ENCODE data around the gene TPK1. TPM values are rescaled to one million over a fixed set of nuclear protein-coding genes. Genes with fewer than 3 reads are reported as not detected.
"Not testable (repeated sequence)": the region's sequence is repeated elsewhere in the genome, so short reads cannot be mapped to it uniquely, and the experiment has no call there.

The TPK1 gene
- polyA plus RNA-seq, 3 donors: 1.4 to 10.5 (median 3.0) TPM

DNA sequence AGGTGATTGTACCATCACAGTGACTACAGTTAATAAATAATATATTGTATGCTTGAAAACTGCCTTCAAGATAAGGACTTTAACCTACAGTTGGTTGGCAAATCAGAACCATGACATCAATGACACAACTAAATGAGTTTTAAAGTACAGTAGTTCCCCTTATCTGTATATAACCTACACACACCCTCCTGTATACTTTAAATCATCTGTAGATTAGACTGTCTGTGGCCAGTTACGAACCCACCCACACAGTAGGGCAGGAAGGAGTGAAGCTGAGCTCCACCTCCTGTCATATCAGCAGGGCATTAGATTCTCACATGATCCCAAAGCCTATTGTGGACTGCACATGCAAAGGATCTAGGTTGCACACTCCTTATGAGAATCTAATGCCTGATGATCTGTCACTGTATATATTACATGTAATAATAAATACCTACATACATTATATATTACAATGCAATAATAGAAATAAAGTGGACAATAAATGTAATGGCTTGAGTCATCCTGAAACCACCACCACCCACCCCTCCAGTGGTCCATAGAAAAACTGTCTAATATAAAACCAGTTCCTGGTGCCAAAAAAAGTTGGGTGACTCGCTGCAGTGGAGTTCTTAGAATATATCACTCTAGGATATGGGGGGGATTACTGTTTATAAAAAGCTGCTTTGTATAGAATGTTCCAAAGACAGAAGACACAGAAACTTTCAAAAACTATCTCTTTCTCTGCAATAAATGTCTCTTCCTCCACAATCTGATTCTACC is 5.6 kb downstream of the TPK1 start:
- 75 to 88% (median 85%) methylated on average over 2 of the region's 2 CpGs for WGBS, 3 donors
- no peak overlapping the region for H3K27ac ChIP-seq (ENCODE audit: low read depth, low read length)

DNA sequence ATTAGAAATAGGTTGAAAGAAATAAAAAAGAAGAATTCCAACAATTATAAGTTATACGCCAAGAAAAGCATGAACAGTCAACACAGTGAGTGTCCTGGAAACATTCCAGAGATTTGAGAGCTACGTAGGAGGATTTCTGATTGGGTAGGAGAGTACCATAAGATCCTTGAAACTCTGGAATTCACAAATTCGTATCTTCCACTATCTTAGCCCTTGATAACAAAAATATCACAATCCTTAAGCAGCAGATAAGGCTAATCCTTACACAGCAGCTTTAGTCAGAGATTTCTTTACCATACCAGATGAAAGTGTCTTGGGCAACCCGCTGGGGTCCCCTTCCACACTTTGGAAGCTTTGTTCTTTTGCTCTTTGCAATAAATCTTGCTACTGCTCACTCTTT is 8.2 kb downstream of the TPK1 start:
- 56 to 65% (median 60%) methylated on average over 4 of the region's 4 CpGs for WGBS, 3 donors
- H3K27ac ChIP-seq (ENCODE audit: low read depth, low read length): no peak overlapping the region

GRCh38 chr7:144826208-144826607 is 9.6 kb downstream of the TPK1 start:
- no peak overlapping the region for H3K27ac ChIP-seq (ENCODE audit: low read depth, low read length)

DNA sequence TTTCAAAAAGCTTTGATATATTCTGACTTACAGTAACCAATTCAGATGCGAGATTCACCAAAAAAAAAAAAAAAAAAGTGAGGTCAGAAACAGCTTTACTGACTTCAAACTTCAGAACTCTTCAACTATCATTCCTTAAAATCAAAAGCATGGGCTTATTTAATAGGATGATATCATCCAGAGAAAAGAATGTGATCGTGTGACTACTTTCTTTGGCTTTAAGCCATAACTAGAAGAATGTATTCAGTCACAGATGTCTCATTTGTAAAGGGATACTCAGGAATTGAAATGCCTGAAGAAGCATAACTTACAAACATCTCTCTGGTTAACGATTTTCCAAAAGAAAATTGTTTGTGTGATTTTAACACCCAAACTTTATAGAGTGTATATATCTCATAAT is 11.5 kb downstream of the TPK1 start:
- 50 to 63% (median 58%) methylated on average over 3 of the region's 3 CpGs for WGBS, 3 donors
- H3K27ac ChIP-seq (ENCODE audit: low read depth, low read length): no peak overlapping the region

GRCh38 chr7:144822223-144822622 is 13.6 kb downstream of the TPK1 start:
- WGBS, 3 donors: 50 to 89% (median 83%) methylated on average over 3 of the region's 3 CpGs

DNA sequence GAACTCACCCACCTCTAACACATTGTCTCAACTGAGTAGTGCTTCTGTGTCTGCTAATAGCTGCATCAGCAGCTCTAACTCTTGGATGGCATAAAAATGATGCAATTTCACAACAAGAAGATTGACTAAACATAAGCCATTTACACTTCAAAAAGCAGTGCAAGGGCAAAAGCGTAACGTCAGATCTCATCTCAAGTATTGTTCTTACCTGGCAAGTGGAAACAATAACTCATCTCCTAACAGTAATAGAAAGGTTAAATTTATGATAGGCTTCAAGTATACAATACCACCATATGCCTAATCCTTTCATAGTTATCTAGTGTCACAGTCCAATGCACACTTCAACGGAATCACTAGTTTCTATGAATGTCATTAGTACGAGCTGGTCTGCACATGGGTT is 14.8 kb downstream of the TPK1 start:
- WGBS, 3 donors: 87 to 92% (median 88%) methylated on average over 4 of the region's 4 CpGs
- H3K27ac ChIP-seq (ENCODE audit: low read depth, low read length): no peak overlapping the region

More at GRCh38 chr7:144822223-144822622, 13.6 kb downstream of the TPK1 start:
- no peak overlapping the region for H3K27ac ChIP-seq (ENCODE audit: low read depth, low read length)

- H3K27ac ChIP-seq (ENCODE audit: low read depth, low read length): no peak overlapping the region
These were observed 15.3 kb downstream of the TPK1 start for GRCh38 chr7:144820552-144820951.

DNA sequence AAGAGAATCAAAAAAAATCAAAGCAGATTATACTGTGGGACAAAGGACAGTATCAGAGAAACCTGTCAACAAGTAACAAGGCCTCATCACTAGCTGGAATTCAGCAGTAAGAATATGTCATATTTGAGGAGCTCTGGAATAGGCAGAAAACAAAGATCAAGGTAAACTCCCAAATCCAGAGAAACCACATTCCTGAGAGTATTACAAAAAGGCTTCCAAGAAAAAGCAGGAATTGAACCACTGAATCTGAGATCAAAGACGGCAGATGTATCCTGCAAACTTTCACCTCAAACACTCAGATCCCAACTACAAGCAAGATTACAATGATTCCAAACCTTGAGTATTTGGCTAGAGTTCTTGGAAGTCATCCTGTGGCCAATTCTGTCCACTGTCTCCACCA is 16.3 kb downstream of the TPK1 start:
- WGBS, 3 donors: 88 to 94% (median 90%) methylated on average over 1 of the region's 1 CpG
- H3K27ac ChIP-seq (ENCODE audit: low read depth, low read length): no peak overlapping the region

GRCh38 chr7:144818511-144818910 is 17.3 kb downstream of the TPK1 start:
- no peak overlapping the region for H3K27ac ChIP-seq (ENCODE audit: low read depth, low read length)
- WGBS, 3 donors: 59 to 63% (median 60%) methylated on average over 4 of the region's 4 CpGs

DNA sequence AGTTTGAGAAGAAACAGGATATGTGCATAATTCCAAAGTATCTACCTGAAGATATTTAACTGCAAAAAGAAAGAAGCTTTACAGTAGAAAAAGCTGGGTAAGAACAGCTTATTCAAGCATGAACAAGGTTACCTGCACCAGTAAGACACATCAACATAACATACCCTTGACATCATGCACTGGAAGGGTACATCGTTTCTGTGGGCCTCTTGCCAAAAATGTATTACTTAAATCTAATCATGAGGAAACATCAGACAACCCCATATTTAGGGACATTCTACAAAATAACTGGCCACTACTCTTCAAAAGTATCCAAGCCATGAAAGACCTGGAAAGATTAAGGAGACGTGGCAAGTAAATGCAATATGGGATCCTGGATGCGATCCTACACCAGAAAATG is 18.9 kb downstream of the TPK1 start:
- 71 to 83% (median 71%) methylated on average over 3 of the region's 3 CpGs for WGBS, 3 donors
- no peak overlapping the region for H3K27ac ChIP-seq (ENCODE audit: low read depth, low read length)

DNA sequence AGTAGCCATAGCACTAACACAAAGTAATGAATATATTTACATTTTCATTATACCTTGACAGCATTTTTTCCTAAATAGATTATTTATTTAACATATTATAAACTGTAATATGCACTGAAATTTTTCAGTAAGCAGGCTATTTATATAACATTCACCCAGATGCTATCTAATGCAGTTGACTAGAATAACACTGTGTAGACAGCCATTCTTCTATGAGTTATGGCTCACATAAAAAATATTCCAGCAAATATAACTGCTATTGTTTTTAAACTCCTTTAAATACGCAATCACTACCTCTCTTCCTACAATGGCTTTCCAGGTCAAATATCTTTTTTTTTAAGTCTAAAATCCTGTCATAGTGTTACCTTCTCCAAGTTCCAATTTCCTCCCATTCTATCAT is 21.6 kb downstream of the TPK1 start:
- no peak overlapping the region for H3K27ac ChIP-seq (ENCODE audit: low read depth, low read length)
- WGBS, 3 donors: 84 to 93% (median 92%) methylated on average over 1 of the region's 1 CpG

GRCh38 chr7:144812379-144813283 is 23.2 kb downstream of the TPK1 start:
- 54 to 81% (median 61%) methylated on average over 5 of the region's 5 CpGs for WGBS, 3 donors

GRCh38 chr7:144805627-144806239 is 30.1 kb downstream of the TPK1 start:
- 90 to 95% (median 93%) methylated on average over 5 of the region's 5 CpGs for WGBS, 3 donors
- H3K27ac ChIP-seq (ENCODE audit: low read depth, low read length): no peak overlapping the region

More at GRCh38 chr7:144812379-144813283, 23.2 kb downstream of the TPK1 start:
- no peak overlapping the region for H3K27ac ChIP-seq (ENCODE audit: low read depth, low read length)

DNA sequence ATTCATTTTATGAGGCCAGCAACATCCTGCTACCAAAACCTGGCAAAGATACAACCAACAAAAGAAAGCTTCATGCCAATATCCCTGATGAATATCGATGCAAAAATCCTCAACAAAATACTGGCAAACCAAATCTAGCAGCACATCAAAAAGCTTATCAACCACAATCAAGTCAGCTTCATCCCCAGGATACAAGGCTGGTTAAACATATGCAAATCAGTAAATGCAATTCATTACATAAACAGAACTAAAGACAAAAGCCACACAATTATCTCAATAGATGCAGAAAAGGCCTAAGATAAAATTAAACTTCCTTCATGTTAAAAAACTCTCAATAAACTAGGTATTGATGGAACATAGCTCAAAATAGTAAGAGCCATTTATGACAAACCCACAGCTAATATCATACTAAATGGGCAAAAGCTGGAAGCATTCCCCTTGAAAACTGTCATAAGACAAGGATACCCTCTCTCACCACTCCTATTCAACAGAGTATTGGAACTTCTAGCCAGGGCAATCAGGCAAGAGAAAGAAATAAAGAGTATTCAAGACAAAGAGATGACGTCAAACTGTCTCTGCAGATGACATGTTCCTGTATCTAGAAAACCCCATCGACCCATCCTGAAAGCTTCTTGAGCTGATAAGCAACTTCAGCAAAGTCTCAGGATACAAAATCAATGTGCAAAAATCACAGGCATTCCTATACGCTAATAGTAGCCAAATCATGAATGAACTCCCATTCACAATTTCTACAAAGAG is 35.0 kb downstream of the TPK1 start:
- WGBS, 3 donors: 71 to 89% (median 83%) methylated on average over 4 of the region's 4 CpGs
- not testable (repeated sequence) for H3K27ac ChIP-seq (ENCODE audit: low read depth, low read length)

DNA sequence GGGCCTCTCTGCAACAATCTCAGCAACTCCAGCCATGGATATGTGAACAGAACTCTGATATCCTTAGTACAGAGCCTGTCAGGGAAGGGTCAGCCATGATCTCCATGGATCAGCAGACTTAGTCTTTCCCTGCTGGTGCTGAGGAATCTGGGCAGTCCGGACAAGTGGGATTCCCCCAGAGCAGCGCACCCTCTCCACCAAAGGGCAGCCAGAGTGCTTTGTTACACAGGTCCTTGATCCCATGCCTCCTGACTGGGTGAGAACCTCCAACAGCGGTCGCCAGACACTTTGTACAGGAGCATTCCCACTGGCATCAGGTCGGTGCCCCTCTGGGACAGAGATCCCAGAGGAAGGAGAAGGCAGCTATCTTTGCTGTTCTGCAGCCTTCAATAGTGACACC is 38.9 kb downstream of the TPK1 start:
- WGBS, 3 donors: 93 to 100% (median 98%) methylated on average over 5 of the region's 5 CpGs

DNA sequence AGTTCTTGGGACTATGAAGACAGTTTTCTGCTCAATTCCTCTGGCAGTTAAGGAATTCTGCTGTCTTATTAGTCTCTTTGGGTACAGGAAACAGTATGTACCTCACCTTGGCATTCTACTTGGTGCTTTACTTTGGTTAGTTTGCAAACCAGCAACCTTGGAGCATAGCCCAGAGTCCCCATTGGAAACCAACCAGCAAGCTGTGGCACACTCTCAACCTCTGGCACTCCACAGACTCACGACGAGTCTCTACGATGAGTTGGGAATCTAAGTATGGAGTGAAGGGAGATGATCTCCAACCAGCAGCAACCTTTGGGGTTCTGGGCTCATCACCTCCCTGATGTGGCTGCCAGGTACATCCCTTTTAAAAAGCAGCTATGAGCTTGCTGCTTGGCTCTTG is 43.8 kb downstream of the TPK1 start:
- H3K27ac ChIP-seq (ENCODE audit: low read depth, low read length): no peak overlapping the region
- 85 to 95% (median 94%) methylated on average over 3 of the region's 3 CpGs for WGBS, 3 donors

More for the DNA sequence above, 38.9 kb downstream of the TPK1 start:
- no peak overlapping the region for H3K27ac ChIP-seq (ENCODE audit: low read depth, low read length)

GRCh38 chr7:144791488-144791887 is 44.4 kb downstream of the TPK1 start:
- H3K27ac ChIP-seq (ENCODE audit: low read depth, low read length): no peak overlapping the region
- 74 to 84% (median 84%) methylated on average over 2 of the region's 2 CpGs for WGBS, 3 donors

DNA sequence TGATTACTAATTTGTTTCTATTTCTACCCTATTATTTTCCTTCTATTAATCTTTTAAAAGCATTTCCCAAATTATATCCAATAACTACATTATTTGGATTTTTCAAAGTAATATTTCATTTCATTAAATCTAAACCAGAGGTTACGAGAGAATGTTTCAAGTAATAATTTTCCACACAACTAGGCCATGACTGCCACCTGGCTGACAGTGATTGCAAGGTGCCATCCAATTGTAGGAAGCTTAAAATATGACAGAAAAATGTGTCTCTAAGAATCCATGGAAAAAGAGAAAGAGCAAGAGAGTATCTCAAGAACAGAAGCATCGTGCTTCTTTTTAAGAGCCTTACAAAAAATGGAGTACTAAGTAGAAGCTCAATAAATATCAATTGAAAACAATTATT is 48.7 kb downstream of the TPK1 start:
- no peak overlapping the region for H3K27ac ChIP-seq (ENCODE audit: low read depth, low read length)
- WGBS, 3 donors: 87 to 97% (median 93%) methylated on average over 2 of the region's 2 CpGs

Data from adipose tissue (tissue), 3 donors.